NCI-H2107 treated with DMSO at 0.1 percent for 48 hours (cell line): ENCODE measurements around the gene MT1G.
"Not testable (repeated sequence)": the region's sequence is repeated elsewhere in the genome, so short reads cannot be mapped to it uniquely, and the experiment has no call there.

Experiments
- DNase-seq: peaks from one replicate; lab custom pipeline; 2025; ENCODE audit not compliant: unreplicated experiment; lab: John Stamatoyannopoulos, UW

The MT1G gene

GRCh38 chr16:56684926-56685590, 17.2 kb upstream of the MT1G start:
- no peak for DNase-seq

GRCh38 chr16:56684256-56684925, 16.5 kb upstream of the MT1G start:
- DNase-seq: no peak

GRCh38 chr16:56683424-56684172, 15.7 kb upstream of the MT1G start:
- DNase-seq: no peak

GRCh38 chr16:56682703-56683397, 15.0 kb upstream of the MT1G start:
- DNase-seq: no peak

DNA sequence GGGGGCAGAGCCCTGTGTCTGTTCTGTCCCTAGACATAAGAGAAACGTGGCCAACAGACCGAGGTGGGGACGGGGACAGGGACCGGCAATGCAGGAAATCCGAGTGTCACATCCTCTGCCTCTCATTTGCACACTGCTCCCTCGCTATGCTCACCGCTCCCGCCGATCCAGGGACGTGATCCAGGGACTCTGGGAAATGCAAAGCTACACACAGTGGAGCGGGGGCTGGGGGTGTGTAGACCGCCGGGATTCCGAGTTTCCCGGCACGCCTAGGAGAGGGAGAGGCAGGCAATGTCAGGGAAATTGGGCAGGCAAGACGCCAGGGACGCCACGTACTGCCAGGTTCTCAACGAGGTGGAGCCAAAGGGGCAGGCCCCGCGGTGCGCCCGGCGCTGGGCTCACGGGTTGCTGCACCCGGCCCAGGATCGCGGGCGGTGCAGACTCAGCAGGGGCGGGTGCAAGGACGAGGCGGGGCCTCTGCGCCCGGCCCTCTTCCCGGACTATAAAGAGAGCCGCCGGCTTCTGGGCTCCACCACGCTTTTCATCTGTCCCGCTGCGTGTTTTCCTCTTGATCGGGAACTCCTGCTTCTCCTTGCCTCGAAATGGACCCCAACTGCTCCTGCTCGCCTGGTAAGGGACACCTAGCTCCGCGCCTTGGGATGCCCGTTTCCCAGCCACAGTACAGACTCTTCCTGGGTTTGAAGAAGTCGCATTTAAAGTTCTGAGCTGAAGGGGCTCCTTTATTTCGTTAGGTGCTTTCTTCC, 14.3 kb upstream of the MT1G start, which contains the start of gene MT1X:
Gene MT1X (plus strand): TSS at position 532 of the 764 bp plus-strand sequence. CDS start 71 bp downstream, at position 603.
- peak; percentile 66 for DNase-seq

- no peak for DNase-seq
Observed at GRCh38 chr16:56679818-56680217, 12.0 kb upstream of the MT1G start.

- no peak for DNase-seq
Observed at GRCh38 chr16:56679078-56679730, 11.3 kb upstream of the MT1G start.

DNA sequence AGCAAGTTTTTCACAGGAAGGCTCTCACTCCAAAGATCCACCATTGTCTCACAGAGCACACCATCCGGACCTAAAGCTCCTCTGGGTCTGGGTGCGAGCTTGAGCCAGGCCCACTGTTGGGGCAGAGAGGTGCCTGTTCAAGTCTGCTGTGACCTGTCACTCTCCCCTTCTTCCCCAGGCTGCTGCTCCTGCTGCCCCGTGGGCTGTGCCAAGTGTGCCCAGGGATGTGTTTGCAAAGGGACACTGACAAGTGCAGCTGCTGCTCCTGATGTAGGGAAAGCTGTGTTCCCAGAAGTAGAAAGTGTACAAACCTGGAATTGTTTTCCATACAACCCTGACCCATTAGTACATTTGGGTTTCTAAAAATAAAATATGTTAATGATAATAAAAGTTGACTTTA, 9.6 kb upstream of the MT1G start:
- DNase-seq: no peak

- no peak for DNase-seq
Observed at GRCh38 chr16:56675685-56676210, 7.9 kb upstream of the MT1G start.

- DNase-seq: not testable (repeated sequence)
Observed at GRCh38 chr16:56674570-56674969, 6.7 kb upstream of the MT1G start.

GRCh38 chr16:56673921-56674320, 6.1 kb upstream of the MT1G start:
- DNase-seq: no peak

- DNase-seq: peak; percentile 19
Observed at GRCh38 chr16:56672761-56673536, 5.1 kb upstream of the MT1G start.

- DNase-seq: not testable (repeated sequence)
Observed at GRCh38 chr16:56672171-56672570, 4.3 kb upstream of the MT1G start.

DNA sequence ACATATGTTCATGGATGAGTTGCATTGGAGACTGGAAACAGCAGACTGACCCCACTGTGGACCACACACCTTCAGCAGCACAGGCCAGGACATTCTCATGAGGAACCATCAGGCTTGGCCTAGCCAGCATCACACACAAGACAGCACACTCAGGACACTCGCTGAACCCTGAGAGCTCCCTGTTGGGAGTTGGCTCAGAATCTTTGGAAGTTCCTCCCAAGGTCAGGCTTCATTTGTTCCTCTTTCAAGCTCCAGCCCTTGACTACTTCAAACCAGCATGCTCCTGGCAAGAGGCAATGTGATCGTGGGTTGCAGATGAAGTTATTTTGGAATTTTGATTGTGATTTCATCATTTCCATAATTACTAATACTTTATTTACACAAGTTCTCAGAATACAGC, 3.8 kb upstream of the MT1G start:
- not testable (repeated sequence) for DNase-seq

DNA sequence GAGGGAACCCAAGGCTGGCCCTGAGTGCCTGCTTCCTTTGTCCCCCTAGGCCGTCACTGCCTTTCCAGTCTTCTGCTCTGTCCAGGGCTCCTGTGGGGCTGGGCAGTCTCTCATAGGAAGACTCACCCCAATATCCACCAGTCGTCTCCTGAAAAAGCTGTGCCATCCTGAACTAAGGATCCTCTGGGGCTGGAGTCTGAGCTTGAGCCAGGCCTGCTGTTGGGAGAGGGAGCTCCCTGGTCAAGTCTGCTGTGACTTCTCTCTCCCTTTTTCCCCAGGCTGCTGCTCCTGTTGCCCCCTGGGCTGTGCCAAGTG, 2.7 kb upstream of the MT1G start:
- no peak for DNase-seq

- DNase-seq: no peak
Observed at GRCh38 chr16:56669840-56670619, 2.2 kb upstream of the MT1G start.

DNA sequence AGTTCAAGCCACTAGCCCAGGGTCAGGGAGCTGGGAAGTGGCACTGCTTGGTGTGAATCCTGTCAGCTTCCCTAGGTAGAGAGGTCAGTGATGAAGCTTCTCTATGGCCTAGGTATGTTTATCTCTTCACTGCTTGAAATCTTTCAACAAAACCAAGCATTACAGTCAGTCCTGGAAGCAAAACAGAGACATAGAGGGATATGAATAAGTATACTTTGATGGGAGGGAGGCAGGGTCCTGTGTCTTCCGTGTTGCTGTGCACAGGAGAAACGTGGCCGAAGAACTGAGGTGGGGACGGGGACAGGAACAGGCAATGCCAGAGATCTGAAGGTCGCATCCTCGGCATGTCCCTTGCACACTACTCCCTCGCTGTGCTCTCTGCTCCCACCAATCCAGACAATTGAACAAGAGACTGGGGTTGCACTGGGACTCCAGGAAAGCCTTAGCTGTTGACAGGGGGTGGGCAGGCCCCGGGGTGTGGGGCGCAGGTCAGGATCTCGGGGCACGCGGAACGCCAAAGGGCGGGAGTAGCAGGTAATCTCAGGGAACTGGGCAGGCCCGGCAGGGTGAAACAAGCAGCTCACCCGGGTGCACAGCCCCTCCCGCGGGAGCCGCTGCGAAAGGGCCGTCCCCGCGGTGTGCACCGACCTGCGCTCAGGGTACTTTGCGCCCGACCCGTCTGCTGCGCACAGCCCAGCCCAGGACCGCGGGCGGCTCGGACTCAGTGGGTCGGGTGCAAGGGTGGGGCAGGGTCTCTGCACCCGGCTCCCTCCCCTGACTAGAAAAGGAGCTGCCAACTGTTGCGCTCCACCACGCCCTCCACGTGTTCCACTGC, 1.4 kb upstream of the MT1G start, which contains the start of gene MT1H:
Gene MT1H (plus strand): TSS at position 810 of the 835 bp plus-strand sequence. CDS start 71 bp downstream, outside the sequence.
- no peak for DNase-seq
